GM20431 (cell line): ENCODE measurements around the gene TDRD7.

Experiments used
- in situ Hi-C: fragments of 300-500 bp; cut with MseI, MboI; formaldehyde crosslinking; loops from one replicate; pipeline ENCODE4 v1.15.0; 2020; ENCODE audit warnings: low sequenced_read_pairs; ENCODE audit not compliant: unreplicated experiment

Gene TDRD7

DNA sequence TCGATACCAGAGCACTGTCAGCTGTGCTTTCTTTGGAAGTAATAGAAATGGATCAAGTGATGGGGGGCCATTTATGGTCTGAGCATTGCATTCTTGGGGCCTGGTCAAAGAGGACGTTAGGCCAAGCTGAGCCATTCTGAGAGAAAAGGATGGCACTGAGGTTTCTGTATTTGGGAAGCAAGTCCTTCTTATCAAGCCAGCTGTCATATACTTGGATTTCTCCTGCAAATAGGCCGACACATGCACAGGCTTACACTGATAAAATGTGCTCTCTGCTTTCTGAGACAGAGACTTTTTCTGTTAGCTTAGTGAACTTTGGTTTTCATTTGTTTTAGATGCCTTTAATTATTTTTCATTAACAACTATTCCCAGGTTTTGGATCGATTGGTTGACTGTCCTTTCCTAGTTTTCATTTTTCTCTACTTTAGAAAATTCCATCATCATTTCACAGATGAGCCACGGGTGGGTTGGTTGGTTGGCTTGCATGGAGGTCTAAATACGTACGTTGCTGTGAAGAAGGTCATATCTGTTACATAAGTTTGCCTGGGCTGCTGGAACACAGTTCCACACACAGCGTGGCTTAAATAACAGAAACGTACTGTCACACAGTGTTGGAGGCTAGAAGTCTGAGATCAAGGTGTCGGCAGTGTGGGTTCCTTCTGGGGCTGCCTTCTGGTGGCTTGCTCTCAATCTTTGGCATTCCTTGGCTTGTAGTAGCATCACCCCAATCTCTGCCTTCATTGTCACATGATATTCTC lies 109.9 kb downstream of the TDRD7 start:
- in situ Hi-C loops: no loop called here

DNA sequence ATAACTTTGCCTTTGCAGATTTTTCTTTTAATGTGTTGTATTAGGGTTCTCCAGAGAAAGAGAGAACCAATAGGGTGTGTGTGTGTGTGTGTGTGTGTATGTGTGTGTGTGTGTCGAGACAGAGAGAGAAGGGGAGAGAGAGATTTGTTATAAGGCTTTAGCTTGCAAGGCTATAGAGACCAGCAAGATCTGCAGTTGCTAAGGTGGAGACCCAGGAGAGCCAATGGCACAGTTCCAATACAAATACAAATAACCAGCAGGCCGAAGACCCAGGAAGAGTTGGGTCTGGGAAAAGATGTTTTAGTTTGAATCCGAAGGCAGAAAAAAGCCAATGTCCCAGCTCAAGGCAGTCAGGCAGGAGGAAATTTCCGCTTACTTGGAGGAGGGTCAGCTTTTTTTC lies 112.5 kb downstream of the TDRD7 start:
- in situ Hi-C loops: no loop called here

DNA sequence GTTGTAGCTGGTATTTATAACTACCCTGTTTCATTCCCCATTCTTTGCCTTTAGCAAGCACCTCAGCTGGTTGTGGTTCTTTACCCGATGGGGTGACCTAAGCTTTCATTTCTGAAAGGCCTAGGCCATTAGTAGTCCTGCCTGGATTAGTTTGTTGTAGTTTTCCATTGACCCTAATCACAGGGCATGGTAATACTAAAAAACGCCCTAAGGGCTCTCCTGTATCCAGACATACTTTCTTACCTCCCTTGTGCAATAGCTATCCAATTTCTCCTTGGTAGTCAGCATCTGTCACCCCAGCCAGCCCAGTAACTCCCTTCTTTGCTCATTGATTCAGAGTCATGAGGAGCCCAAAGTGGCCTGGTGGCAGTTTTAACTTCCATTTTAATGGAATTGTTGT lies 113.6 kb downstream of the TDRD7 start:
- in situ Hi-C loops: no loop called here

DNA sequence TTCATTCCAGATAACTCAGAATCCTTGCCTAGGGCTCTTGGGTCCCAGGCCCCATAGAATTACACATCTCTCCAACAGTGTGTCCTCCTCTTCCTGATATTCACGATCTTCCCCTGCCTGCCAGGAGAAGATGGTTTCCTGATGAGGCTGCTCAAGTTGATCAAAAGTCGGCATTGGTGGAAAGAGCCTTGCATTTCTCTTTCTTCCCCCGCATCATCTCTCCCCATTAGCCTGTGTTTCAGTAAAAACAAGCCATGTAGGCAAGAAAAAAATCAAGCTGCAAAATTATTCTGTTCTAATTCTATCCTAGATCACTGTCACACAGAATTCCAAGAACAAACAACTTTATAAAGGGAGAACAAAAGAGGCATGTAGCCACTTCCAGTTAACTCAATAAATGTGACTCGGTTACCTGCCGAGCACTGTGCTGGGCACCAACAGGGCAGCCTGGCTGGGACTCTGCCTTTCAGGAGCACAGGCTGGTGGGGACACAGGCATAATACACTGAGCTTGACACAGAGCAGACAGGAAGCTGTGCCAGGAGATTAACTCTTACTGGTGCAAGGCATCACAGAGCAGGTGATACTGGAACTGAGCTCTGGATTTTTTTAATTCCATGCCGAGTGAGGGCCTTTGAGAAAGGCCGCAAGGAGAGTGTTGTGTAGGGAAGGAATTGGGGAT lies 115.1 kb downstream of the TDRD7 start:
- in situ Hi-C loops: no loop called here

DNA sequence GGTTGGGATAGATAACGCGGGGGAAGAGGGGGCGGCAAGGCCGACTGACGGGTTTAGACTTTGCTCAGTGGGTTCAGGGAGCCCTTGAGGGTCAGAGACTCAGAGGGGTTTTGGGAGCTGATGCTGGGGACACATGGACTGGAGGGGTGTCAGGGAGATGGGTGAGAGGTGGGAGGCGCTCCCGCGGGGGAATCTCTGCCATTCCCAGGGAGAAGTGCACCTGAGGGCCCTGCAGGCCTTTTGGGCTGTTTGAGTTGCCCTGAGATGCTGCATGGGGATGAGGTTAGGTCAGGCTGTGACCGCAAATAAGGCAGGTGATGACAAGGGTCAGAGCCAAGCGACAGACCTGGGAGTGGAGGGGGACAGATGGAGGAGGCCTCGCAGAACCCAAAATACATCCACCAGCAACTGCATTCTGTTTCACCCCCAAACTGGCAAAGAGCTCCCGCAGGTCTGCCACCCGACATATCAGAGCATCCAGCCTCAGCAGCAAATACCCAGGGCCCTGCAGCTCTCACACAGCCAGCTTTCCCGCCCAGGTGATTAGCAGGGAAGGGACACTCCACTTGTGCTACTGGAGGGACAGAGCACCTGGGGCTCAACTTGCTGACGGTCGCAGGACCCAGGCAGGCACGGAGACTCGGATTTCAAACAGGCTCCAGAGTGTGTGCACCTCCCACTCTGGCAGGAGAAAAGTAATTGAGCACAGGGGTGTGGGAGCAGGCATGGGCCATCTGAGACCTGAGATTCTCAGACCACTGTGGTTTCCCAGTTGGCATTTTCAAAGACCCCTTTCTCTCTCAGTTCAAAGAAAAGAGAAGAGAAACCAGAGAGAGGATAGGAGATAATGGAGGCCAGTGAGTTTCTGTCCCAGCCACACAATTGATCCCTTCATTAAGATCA lies 116.0 kb downstream of the TDRD7 start:
- in situ Hi-C loops: no loop called here

DNA sequence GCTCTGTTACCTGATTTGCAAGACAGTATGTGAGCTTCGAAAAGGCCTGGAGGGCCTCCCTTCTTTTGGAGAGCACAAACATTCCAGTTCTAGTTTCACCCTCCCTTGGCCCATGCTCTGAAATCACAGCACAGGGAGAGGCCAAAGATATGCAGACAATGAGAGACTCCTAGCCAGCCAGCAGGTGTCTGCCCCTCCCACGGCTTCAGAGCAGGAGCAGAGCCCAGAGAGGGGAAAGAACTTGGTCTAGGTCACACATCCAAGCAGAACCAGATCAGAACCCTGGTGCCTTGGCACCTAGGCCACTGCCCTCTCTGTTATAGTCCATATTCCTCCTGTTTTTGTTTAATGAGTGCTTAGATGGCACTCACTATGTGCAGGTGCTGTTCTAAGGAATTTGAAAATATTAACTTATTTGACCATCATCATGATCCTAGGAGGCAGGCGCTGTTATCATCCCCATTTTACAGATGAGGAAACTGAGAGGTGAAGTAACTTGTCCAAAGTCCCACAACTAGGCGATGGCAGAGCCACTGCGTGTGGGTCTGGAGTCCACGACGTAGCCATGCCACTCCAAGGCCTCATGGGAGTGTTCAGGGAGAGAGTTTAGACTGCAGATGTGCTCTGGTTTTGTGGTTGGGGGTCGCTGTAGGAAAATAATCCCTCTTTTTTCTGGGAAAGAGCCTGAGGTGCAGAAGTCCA lies 116.8 kb downstream of the TDRD7 start:
- in situ Hi-C loops: no loop called here

GRCh38 chr9:97529363-97530076 lies 117.6 kb downstream of the TDRD7 start:
- in situ Hi-C loops: no loop called here

GRCh38 chr9:97531888-97532376 lies 120.0 kb downstream of the TDRD7 start:
- in situ Hi-C loops: no loop called here

GRCh38 chr9:97534185-97534584 lies 122.3 kb downstream of the TDRD7 start:
- in situ Hi-C loops: no loop called here

DNA sequence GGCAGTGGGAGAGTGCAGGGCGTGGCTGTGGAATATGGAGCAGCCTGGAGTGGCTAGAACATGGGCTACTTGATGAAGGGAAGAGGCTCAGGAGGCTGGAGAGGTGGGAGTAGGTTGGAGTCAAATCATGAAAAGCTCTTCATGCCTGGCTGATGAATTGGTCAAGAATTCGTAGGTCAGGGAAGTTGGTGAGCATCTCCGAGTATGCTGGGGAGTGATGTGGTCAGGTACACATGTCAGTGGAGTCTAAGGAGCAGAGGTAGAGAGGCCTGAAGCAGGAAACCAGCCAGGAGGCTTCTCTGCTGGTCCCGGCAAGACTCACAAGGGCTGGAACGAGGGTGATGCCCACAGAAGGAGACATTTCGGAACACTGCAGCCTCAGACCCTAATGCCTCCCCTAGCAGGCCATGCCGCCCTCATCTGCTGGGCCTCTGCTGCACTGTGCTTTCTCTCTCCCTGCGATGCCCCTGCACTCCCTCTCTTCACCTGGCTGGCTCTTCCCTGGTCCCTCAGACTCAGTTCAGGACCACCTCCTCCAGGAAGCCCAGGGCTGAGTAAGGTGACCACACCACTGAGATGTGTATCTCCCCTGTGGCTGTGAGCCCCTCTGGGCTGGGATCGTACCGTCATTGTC lies 123.2 kb downstream of the TDRD7 start:
- in situ Hi-C loops: no loop called here

- in situ Hi-C loops: no loop called here
Observed at GRCh38 chr9:97535771-97536170, 123.9 kb downstream of the TDRD7 start.

- in situ Hi-C loops: no loop called here
Observed at GRCh38 chr9:97536480-97536879, 124.6 kb downstream of the TDRD7 start.

DNA sequence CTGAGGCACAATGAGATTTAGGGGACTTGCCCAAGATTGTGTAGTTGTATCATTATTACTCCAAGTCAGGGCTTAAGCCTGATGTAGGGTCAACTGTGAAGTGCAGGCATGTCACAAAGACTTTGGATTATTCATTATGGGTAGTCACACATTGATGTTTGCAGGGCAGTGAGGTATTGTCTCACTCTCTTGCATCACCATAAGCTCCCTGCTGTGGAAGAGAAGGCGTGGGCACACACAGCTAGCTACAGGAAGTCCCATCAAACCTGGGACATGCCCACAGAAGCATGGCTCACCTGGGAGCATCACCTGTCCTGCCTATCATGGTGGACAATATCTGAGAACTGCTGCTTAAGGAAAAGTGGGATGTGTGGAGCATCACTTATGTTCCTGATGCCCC lies 131.7 kb downstream of the TDRD7 start:
- in situ Hi-C loops: no loop called here

GRCh38 chr9:97545486-97545885 lies 133.6 kb downstream of the TDRD7 start:
- in situ Hi-C loops: no loop called here
